Activated T-helper 17 cell treated with anti-CD3 and anti-CD28 coated beads, Interleukin-2, amount 50 U/mL, for 72 hours (primary cell): Measurements from ENCODE around the gene WDR27. TPM values are rescaled to one million over a fixed set of nuclear protein-coding genes. Genes with fewer than 3 reads are reported as not detected.

Source experiments
- ATAC-seq: fragments of 150-1000 bp; cut with Tn5 transposase; replicated peaks from 2 replicates; pipeline ENCODE4 v1.10.0; 2021; ENCODE audit warnings: mild to moderate bottlenecking, moderate library complexity
- H3K27ac Mint-ChIP-seq: one replicate; pipeline ENCODE4 v1.8.0; 2022; ENCODE audit warnings: mixed read lengths
- H3K27me3 Mint-ChIP-seq: one replicate; pipeline ENCODE4 v1.8.0; 2022; ENCODE audit warnings: mixed read lengths
- H3K36me3 Mint-ChIP-seq: one replicate; pipeline ENCODE4 v1.8.0; 2022; ENCODE audit warnings: low read depth, mild to moderate bottlenecking, mixed read lengths
- H3K4me1 Mint-ChIP-seq: one replicate; pipeline ENCODE4 v1.8.0; 2022; ENCODE audit warnings: mixed read lengths
- H3K4me3 Mint-ChIP-seq: one replicate; pipeline ENCODE4 v1.8.0; 2022; ENCODE audit warnings: mild to moderate bottlenecking, mixed read lengths
- H3K9me3 Mint-ChIP-seq: one replicate; pipeline ENCODE4 v1.8.0; 2022; ENCODE audit warnings: mixed read lengths
- total RNA-seq, 2 donors: library from RNA; stranded (reverse); gene quantifications; one replicate each; pipeline ENCODE4 v1.2.3, GENCODE V29; 2022

Gene WDR27
- total RNA-seq, 2 donors from 2014 or later, result 38.3 to 39.9 TPM

- ATAC-seq, result no peak
- H3K9me3 Mint-ChIP-seq, result no peaks in the 10 kb centered on the region
- no peaks in the 10 kb centered on the region for H3K4me1 Mint-ChIP-seq
- H3K27ac Mint-ChIP-seq, result no peak overlapping the region
- H3K4me3 Mint-ChIP-seq, result no peak overlapping the region
- no peaks in the 10 kb centered on the region for H3K36me3 Mint-ChIP-seq
- no peaks in the 10 kb centered on the region for H3K27me3 Mint-ChIP-seq
Observed at GRCh38 chr6:169573883-169574282, 127.9 kb downstream of the WDR27 start.

GRCh38 chr6:169571123-169571962, 130.5 kb downstream of the WDR27 start:
- no peaks in the 10 kb centered on the region for H3K9me3 Mint-ChIP-seq
- no peak overlapping the region for H3K4me3 Mint-ChIP-seq
- ATAC-seq, result no peak
- no peaks in the 10 kb centered on the region for H3K4me1 Mint-ChIP-seq
- no peaks in the 10 kb centered on the region for H3K27me3 Mint-ChIP-seq
- H3K36me3 Mint-ChIP-seq, result no peaks in the 10 kb centered on the region
- H3K27ac Mint-ChIP-seq, result no peak overlapping the region

GRCh38 chr6:169568314-169569087, 133.3 kb downstream of the WDR27 start:
- no peaks in the 10 kb centered on the region for H3K4me1 Mint-ChIP-seq
- peak; percentile 28 for ATAC-seq
- H3K27me3 Mint-ChIP-seq, result no peaks in the 10 kb centered on the region
- no peak overlapping the region for H3K4me3 Mint-ChIP-seq
- no peaks in the 10 kb centered on the region for H3K36me3 Mint-ChIP-seq
- H3K27ac Mint-ChIP-seq, result no peak overlapping the region
- H3K9me3 Mint-ChIP-seq, result no peaks in the 10 kb centered on the region

- Mint-ChIP-seq H3K4me3 (no peak overlapping the region), H3K36me3 (peaks cover under 1% of the 10 kb centered on the region), H3K4me1 (no peaks in the 10 kb centered on the region)
Observed at GRCh38 chr6:169567819-169568218, 134.0 kb downstream of the WDR27 start.

GRCh38 chr6:169566961-169567750, 134.7 kb downstream of the WDR27 start:
- H3K4me3 Mint-ChIP-seq, result no peak overlapping the region
- H3K27ac Mint-ChIP-seq, result no peak overlapping the region
- H3K27me3 Mint-ChIP-seq, result peaks cover 3% of the 10 kb centered on the region
- no peaks in the 10 kb centered on the region for H3K9me3 Mint-ChIP-seq
- no peaks in the 10 kb centered on the region for H3K4me1 Mint-ChIP-seq
- H3K36me3 Mint-ChIP-seq, result peaks cover 4% of the 10 kb centered on the region
- ATAC-seq, result no peak

More at GRCh38 chr6:169567819-169568218, 134.0 kb downstream of the WDR27 start:
- no peak for ATAC-seq
- H3K27me3 Mint-ChIP-seq, result no peaks in the 10 kb centered on the region
- H3K27ac Mint-ChIP-seq, result no peak overlapping the region
- H3K9me3 Mint-ChIP-seq, result no peaks in the 10 kb centered on the region

GRCh38 chr6:169566319-169566718, 135.5 kb downstream of the WDR27 start:
- peaks cover 3% of the 10 kb centered on the region for H3K27me3 Mint-ChIP-seq
- H3K36me3 Mint-ChIP-seq, result peaks cover 4% of the 10 kb centered on the region
- no peak for ATAC-seq
- H3K4me3 Mint-ChIP-seq, result no peak overlapping the region
- H3K4me1 Mint-ChIP-seq, result no peaks in the 10 kb centered on the region
- no peak overlapping the region for H3K27ac Mint-ChIP-seq
- H3K9me3 Mint-ChIP-seq, result no peaks in the 10 kb centered on the region

GRCh38 chr6:169564453-169565240, 137.2 kb downstream of the WDR27 start:
- no peak for ATAC-seq
- no peak overlapping the region for H3K27ac Mint-ChIP-seq
- H3K27me3 Mint-ChIP-seq, result peaks cover 3% of the 10 kb centered on the region
- no peaks in the 10 kb centered on the region for H3K4me1 Mint-ChIP-seq
- no peak overlapping the region for H3K4me3 Mint-ChIP-seq
- peaks cover 11% of the 10 kb centered on the region for H3K36me3 Mint-ChIP-seq
- peaks cover 3% of the 10 kb centered on the region for H3K9me3 Mint-ChIP-seq

GRCh38 chr6:169561665-169562064, 140.2 kb downstream of the WDR27 start:
- H3K9me3 Mint-ChIP-seq, result peaks cover 3% of the 10 kb centered on the region
- peaks cover 3% of the 10 kb centered on the region for H3K27me3 Mint-ChIP-seq
- no peak overlapping the region for H3K4me3 Mint-ChIP-seq
- ATAC-seq, result no peak
- H3K4me1 Mint-ChIP-seq, result peaks cover 7% of the 10 kb centered on the region
- H3K27ac Mint-ChIP-seq, result no peak overlapping the region
- H3K36me3 Mint-ChIP-seq, result peaks cover 26% of the 10 kb centered on the region

- Mint-ChIP-seq H3K36me3 (peaks cover 26% of the 10 kb centered on the region), H3K4me3 (no peak overlapping the region)
Observed at GRCh38 chr6:169559592-169559991, 142.2 kb downstream of the WDR27 start.

GRCh38 chr6:169558774-169559441, 142.9 kb downstream of the WDR27 start:
- H3K27me3 Mint-ChIP-seq, result peaks cover 3% of the 10 kb centered on the region

More at GRCh38 chr6:169559592-169559991, 142.2 kb downstream of the WDR27 start:
- H3K27me3 Mint-ChIP-seq, result peaks cover 3% of the 10 kb centered on the region
- peaks cover 8% of the 10 kb centered on the region for H3K4me1 Mint-ChIP-seq
- no peak for ATAC-seq
- H3K9me3 Mint-ChIP-seq, result peaks cover 3% of the 10 kb centered on the region
- no peak overlapping the region for H3K27ac Mint-ChIP-seq

GRCh38 chr6:169558378-169558773, 143.5 kb downstream of the WDR27 start:
- Mint-ChIP-seq H3K4me3 (no peak overlapping the region), H3K27me3 (peaks cover 3% of the 10 kb centered on the region), H3K9me3 (peaks cover 3% of the 10 kb centered on the region), H3K4me1 (peaks cover 8% of the 10 kb centered on the region), H3K27ac (no peak overlapping the region), H3K36me3 (peaks cover 26% of the 10 kb centered on the region)
- ATAC-seq, result no peak

More at GRCh38 chr6:169558774-169559441, 142.9 kb downstream of the WDR27 start:
- no peak for ATAC-seq
- H3K27ac Mint-ChIP-seq, result no peak overlapping the region
- peaks cover 26% of the 10 kb centered on the region for H3K36me3 Mint-ChIP-seq
- H3K9me3 Mint-ChIP-seq, result peaks cover 3% of the 10 kb centered on the region
- H3K4me1 Mint-ChIP-seq, result peaks cover 8% of the 10 kb centered on the region
- H3K4me3 Mint-ChIP-seq, result no peak overlapping the region

GRCh38 chr6:169557887-169558286, 143.9 kb downstream of the WDR27 start:
- H3K9me3 Mint-ChIP-seq, result peaks cover 3% of the 10 kb centered on the region
- ATAC-seq, result no peak
- no peak overlapping the region for H3K27ac Mint-ChIP-seq
- no peak overlapping the region for H3K4me3 Mint-ChIP-seq
- H3K4me1 Mint-ChIP-seq, result peaks cover 8% of the 10 kb centered on the region
- H3K36me3 Mint-ChIP-seq, result peaks cover 26% of the 10 kb centered on the region
- H3K27me3 Mint-ChIP-seq, result peaks cover 3% of the 10 kb centered on the region
